Measurements from ENCODE around the gene KLHL29. TPM values are rescaled to one million over a fixed set of nuclear protein-coding genes. Genes with fewer than 3 reads are reported as not detected.

The KLHL29 gene
- total RNA-seq, 1 donor from 2014 or later: 36.5 TPM

DNA sequence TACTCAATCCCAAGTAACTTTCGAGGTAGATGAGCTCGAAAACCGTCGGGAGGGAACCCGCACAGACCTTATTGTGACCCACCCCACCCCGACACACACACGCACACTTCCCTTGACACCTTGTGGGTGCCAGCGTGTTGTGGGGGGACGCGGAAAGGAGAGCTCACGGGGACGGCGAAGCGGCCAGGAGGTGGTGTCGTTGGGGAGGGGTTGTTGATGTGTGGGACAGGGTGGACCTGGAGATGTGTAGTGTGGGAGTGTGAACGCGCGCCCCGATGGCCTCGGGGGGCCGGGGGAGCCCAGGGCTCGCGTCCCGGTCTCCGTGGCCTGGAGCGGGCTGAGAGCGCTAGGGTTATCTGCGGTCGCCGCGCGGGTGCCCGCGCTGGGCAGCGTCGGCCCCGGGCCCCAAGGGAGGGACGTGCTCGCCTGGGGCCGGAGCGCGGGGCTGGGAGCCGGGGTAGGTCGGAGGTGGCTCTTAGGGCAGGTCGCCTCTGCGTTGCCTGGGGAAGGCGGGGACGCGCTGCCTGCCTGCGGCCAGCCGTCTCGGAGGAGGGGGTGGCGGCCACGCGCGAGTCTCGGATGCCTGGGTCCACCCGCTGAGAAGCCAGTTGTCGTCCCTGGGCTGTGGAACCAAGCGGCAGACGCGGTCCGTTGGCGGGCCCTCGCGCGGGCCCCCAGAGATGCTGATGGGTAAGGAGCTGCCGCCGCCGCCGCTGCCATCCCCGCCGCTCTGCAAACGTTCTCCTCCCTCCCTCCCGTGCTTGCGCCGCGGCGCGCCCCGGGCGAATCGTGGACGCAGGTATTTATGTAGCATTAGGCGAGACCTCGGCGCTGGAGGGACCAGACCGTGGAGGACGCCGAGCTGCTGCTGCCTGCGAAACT lies 1.6 kb downstream of the KLHL29 start:
- Mint-ChIP-seq H3K9me3 (ENCODE audit: unreplicated experiment) (peaks cover 10% of the 10 kb centered on the region), H3K27me3 (ENCODE audit: unreplicated experiment) (peaks cover 13% of the 10 kb centered on the region), H3K4me3 (ENCODE audit: unreplicated experiment) (peak overlapping the region; percentile 97), H3K36me3 (ENCODE audit: unreplicated experiment) (no peaks in the 10 kb centered on the region), H3K27ac (ENCODE audit: unreplicated experiment) (peak overlapping the region; percentile 52), H3K4me1 (ENCODE audit: low read depth, unreplicated experiment) (peaks cover 12% of the 10 kb centered on the region)
- TF ChIP-seq, protein P1, sequence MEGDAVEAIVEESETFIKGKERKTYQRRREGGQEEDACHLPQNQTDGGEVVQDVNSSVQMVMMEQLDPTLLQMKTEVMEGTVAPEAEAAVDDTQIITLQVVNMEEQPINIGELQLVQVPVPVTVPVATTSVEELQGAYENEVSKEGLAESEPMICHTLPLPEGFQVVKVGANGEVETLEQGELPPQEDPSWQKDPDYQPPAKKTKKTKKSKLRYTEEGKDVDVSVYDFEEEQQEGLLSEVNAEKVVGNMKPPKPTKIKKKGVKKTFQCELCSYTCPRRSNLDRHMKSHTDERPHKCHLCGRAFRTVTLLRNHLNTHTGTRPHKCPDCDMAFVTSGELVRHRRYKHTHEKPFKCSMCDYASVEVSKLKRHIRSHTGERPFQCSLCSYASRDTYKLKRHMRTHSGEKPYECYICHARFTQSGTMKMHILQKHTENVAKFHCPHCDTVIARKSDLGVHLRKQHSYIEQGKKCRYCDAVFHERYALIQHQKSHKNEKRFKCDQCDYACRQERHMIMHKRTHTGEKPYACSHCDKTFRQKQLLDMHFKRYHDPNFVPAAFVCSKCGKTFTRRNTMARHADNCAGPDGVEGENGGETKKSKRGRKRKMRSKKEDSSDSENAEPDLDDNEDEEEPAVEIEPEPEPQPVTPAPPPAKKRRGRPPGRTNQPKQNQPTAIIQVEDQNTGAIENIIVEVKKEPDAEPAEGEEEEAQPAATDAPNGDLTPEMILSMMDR (IDR thresholded peaks at IDR 0.05; ENCODE audit: partially characterized antibody, unreplicated experiment): no peak
- peak; percentile 55 for DNase-seq

- peak overlapping the region; percentile 91 for H3K4me3 Mint-ChIP-seq (ENCODE audit: unreplicated experiment)
- no peaks in the 10 kb centered on the region for H3K36me3 Mint-ChIP-seq (ENCODE audit: unreplicated experiment)
- H3K27me3 Mint-ChIP-seq (ENCODE audit: unreplicated experiment): peaks cover 13% of the 10 kb centered on the region
- no peak for DNase-seq
- H3K9me3 Mint-ChIP-seq (ENCODE audit: unreplicated experiment): peaks cover 10% of the 10 kb centered on the region
- TF ChIP-seq, protein P1 (IDR thresholded peaks at IDR 0.05; ENCODE audit: partially characterized antibody, unreplicated experiment): no peak
- no peak overlapping the region for H3K27ac Mint-ChIP-seq (ENCODE audit: unreplicated experiment)
- peaks cover 11% of the 10 kb centered on the region for H3K4me1 Mint-ChIP-seq (ENCODE audit: low read depth, unreplicated experiment)
Observed at GRCh38 chr2:23387221-23387550, 2.2 kb downstream of the KLHL29 start.

DNA sequence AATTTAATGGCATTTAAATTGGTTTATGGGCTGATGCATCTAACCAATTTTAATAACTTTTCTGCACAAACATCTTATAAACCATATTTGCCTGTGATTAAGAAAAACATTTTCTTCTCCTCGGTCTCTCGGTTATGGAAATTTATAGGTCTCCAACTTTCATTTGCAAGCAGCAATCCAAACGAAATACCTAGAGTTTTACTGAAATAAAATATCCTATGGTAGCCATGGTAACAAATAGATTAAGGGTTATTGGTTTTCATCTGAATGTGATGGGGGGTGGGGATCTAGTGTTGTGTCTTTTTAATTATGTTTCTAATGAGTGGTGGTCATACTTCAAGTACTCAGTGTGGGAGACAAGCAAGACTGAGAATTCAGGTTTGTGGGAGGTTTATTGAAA lies 2.9 kb downstream of the KLHL29 start:
- H3K9me3 Mint-ChIP-seq (ENCODE audit: unreplicated experiment): peaks cover 10% of the 10 kb centered on the region
- H3K4me1 Mint-ChIP-seq (ENCODE audit: low read depth, unreplicated experiment): peaks cover 11% of the 10 kb centered on the region
- no peak overlapping the region for H3K27ac Mint-ChIP-seq (ENCODE audit: unreplicated experiment)
- TF ChIP-seq, protein P1 (IDR thresholded peaks at IDR 0.05; ENCODE audit: partially characterized antibody, unreplicated experiment): no peak
- no peak for DNase-seq
- peak overlapping the region; percentile 91 for H3K4me3 Mint-ChIP-seq (ENCODE audit: unreplicated experiment)
- peaks cover 13% of the 10 kb centered on the region for H3K27me3 Mint-ChIP-seq (ENCODE audit: unreplicated experiment)
- H3K36me3 Mint-ChIP-seq (ENCODE audit: unreplicated experiment): no peaks in the 10 kb centered on the region

DNA sequence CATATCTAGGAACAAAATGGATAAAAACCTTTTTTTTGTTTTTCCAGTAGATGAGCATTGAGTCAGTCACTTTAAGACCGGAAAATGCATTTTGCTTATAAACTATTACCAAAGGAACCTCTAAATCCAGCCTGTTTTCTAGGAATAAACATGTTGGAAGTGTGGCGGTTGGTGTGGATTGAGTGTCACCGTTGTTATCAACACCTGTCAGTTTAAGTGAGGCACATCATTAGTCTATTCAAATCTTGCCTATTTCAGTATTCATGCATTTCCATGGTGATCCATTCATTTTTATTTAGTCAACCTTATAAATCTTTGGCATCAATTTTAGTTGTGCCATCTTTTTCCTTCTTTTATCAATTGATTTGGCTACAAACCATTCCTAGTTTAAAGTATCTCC lies 3.3 kb downstream of the KLHL29 start:
- Mint-ChIP-seq H3K27ac (ENCODE audit: unreplicated experiment) (no peak overlapping the region), H3K4me3 (ENCODE audit: unreplicated experiment) (peak overlapping the region; percentile 91), H3K4me1 (ENCODE audit: low read depth, unreplicated experiment) (peaks cover 13% of the 10 kb centered on the region), H3K9me3 (ENCODE audit: unreplicated experiment) (peaks cover 10% of the 10 kb centered on the region), H3K27me3 (ENCODE audit: unreplicated experiment) (peaks cover 13% of the 10 kb centered on the region), H3K36me3 (ENCODE audit: unreplicated experiment) (no peaks in the 10 kb centered on the region)
- TF ChIP-seq, protein P1 (IDR thresholded peaks at IDR 0.05; ENCODE audit: partially characterized antibody, unreplicated experiment): no peak
- no peak for DNase-seq
